ENCODE data around the gene UBE2G2. TPM values are rescaled to one million over a fixed set of nuclear protein-coding genes. Genes with fewer than 3 reads are reported as not detected.

UBE2G2 gene
- total and polyA plus RNA-seq, 2 experiments from 2014 or later = 39.1 to 64.4 TPM

DNA sequence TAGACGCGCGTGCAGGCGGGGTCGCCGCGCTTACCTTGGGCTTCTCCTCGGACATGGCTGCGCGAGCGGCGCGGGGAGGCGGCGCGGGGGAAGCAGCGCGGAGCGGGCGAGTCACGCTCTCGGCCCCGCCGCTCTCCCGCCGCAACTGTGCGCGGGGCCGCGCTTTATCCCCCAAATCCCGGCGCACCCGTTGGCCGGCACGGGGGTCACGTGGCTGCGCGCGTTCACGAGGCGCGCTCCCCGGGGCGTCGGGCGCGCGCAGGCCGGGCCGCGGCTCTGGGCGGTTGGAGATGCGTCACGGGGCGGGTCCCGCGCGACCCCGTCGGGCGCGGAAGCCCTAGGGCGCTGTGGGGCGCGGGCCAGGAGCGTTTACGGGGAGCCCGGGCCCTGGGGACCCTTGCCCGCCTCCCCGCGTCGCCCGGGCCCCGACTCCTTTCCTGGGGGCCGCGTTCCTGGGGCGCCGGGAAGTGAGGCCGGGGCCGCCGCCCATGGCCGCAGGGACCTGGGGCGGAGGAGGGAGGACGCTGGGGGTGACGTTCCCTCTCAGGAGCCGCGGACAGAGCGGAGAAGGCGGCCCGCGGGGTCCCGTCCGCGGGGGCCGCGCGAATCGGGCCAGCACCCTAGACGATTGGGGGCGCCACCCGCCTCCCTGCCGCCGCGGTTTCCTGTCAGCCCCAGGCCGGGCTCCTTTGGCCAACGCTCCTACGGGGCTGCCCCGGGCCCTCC is 16.5 kb upstream of the UBE2G2 start, which contains the start of gene SUMO3:
TSS of gene SUMO3 (minus strand) at position 149 of the 726 bp plus-strand sequence. CDS start at position 55, 94 bp downstream.
- Histone ChIP-seq H3K79me2 (ENCODE audit: insufficient read depth) (peaks cover 44% of the 10 kb centered on the region), H3K9ac (peak within 1 kb of the TSS; percentile 83), H4K20me1 (ENCODE audit: insufficient read depth) (no peaks in the 10 kb centered on the region), H2AFZ (peak within 1 kb of the TSS; percentile 59), H3K9me2 (ENCODE audit: insufficient read depth) (no peaks in the 10 kb centered on the region), H3K4me1 (ENCODE audit: insufficient read depth) (peaks cover 16% of the 10 kb centered on the region), H3K4me2 (ENCODE audit: unreplicated experiment) (peak within 1 kb of the TSS; percentile 84), H3K4me3 (peak within 1 kb of the TSS; percentile 82), H3K36me3 (ENCODE audit: low read depth) (no peaks in the 10 kb centered on the region; the same call in 1 of the 2 replicates), H3K27ac (peak within 1 kb of the TSS; percentile 36; the same call in 1 of the 2 replicates), H3K9me3 (ENCODE audit: low read depth) (no peaks in the 10 kb centered on the region), H3F3A (ENCODE audit: insufficient read depth) (0 out of 2 replicates have a peak, but pooled peaks cover 4% of the 10 kb centered on the region), H3K27me3 (replicated peaks; ENCODE audit: insufficient read depth) (no peaks in the 10 kb centered on the region)
- in situ Hi-C loops (cut with MboI) = no loop called here
- 3 to 7% methylated on average over 27 to 98 of the region's 108 CpGs for WGBS, 2 experiments (ENCODE audit: low coverage in 1 of 2, low lambda C conversion rate in 2 of 2, missing lambda C conversion rate in 2 of 2)
- peak; percentile 91 for DNase-seq
- TF ChIP-seq EZH2phosphoT487 (IDR thresholded peaks at IDR 0.05; ENCODE audit: insufficient read depth, low read depth) (no peak), EZH2 (IDR thresholded peaks at IDR 0.05; ENCODE audit: insufficient read depth, poor library complexity, severe bottlenecking) (no peak)

DNA sequence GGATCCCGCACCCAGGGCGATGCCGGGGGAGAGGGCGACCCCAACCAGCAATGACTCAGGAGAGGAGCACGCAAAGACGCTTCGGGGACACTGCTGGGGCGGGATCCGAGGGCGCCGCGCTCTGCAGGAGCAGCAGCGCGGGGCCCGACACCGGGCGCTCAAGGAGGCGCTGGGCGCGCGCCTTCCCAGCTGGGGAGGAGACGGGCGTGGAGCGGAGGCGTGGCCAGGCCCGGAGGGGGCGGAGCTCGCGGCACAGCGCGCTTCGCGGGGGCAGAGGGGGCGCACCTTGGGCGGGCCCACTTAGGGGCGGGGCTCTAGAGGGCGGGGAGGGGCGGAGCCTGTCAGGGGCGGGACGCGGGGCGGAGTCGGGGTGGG is 15.9 kb upstream of the UBE2G2 start:
- TF ChIP-seq EZH2phosphoT487 (IDR thresholded peaks at IDR 0.05; ENCODE audit: insufficient read depth, low read depth) = no peak
- TF ChIP-seq EZH2 (IDR thresholded peaks at IDR 0.05; ENCODE audit: insufficient read depth, poor library complexity, severe bottlenecking) = no peak
- DNase-seq = peak; percentile 95
- 3 to 4% methylated on average over 7 to 39 of the region's 43 CpGs for WGBS, 2 experiments (ENCODE audit: low coverage in 1 of 2, low lambda C conversion rate in 2 of 2, missing lambda C conversion rate in 2 of 2)
- 0 out of 2 replicates have a peak, but pooled peaks cover 4% of the 10 kb centered on the region for H3F3A ChIP-seq (ENCODE audit: insufficient read depth)
- no peaks in the 10 kb centered on the region for H3K36me3 ChIP-seq (ENCODE audit: low read depth)
- no peaks in the 10 kb centered on the region for H3K9me3 ChIP-seq (ENCODE audit: low read depth)
- H3K9ac ChIP-seq = peak overlapping the region; percentile 74
- peak overlapping the region; percentile 82 for H3K4me3 ChIP-seq
- H3K4me2 ChIP-seq (ENCODE audit: unreplicated experiment) = peak overlapping the region; percentile 84
- H3K79me2 ChIP-seq (ENCODE audit: insufficient read depth) = peaks cover 50% of the 10 kb centered on the region
- in situ Hi-C loops (cut with MboI) = no loop called here
- no peak overlapping the region for H3K27ac ChIP-seq
- H4K20me1 ChIP-seq (ENCODE audit: insufficient read depth) = no peaks in the 10 kb centered on the region
- no peak overlapping the region for H2AFZ ChIP-seq
- no peaks in the 10 kb centered on the region for H3K9me2 ChIP-seq (ENCODE audit: insufficient read depth)
- peaks cover 16% of the 10 kb centered on the region for H3K4me1 ChIP-seq (ENCODE audit: insufficient read depth)
- no peaks in the 10 kb centered on the region for H3K27me3 ChIP-seq (replicated peaks; ENCODE audit: insufficient read depth)

GRCh38 chr21:44816761-44817505 is 15.3 kb upstream of the UBE2G2 start:
- H3K36me3 ChIP-seq (ENCODE audit: low read depth) = no peaks in the 10 kb centered on the region
- WGBS, 2 experiments (ENCODE audit: low coverage in 1 of 2, low lambda C conversion rate in 2 of 2, missing lambda C conversion rate in 2 of 2) = 37 to 50% methylated on average over 15 to 57 of the region's 57 CpGs
- TF ChIP-seq EZH2phosphoT487 (IDR thresholded peaks at IDR 0.05; ENCODE audit: insufficient read depth, low read depth) (no peak), EZH2 (IDR thresholded peaks at IDR 0.05; ENCODE audit: insufficient read depth, poor library complexity, severe bottlenecking) (no peak)
- no peaks in the 10 kb centered on the region for H3K9me2 ChIP-seq (ENCODE audit: insufficient read depth)
- no peak for DNase-seq
- in situ Hi-C loops (cut with MboI) = no loop called here
- H3K27me3 ChIP-seq (replicated peaks; ENCODE audit: insufficient read depth) = no peaks in the 10 kb centered on the region
- peak overlapping the region; percentile 84 for H3K4me2 ChIP-seq (ENCODE audit: unreplicated experiment)
- H4K20me1 ChIP-seq (ENCODE audit: insufficient read depth) = 0 out of 2 replicates have a peak, but pooled peaks cover 4% of the 10 kb centered on the region
- H3K4me3 ChIP-seq = peak overlapping the region; percentile 82
- peaks cover 55% of the 10 kb centered on the region for H3K79me2 ChIP-seq (ENCODE audit: insufficient read depth)
- 0 out of 2 replicates have a peak, but pooled peaks cover 4% of the 10 kb centered on the region for H3F3A ChIP-seq (ENCODE audit: insufficient read depth)
- peak overlapping the region; percentile 74 for H3K9ac ChIP-seq
- no peak overlapping the region for H2AFZ ChIP-seq
- no peaks in the 10 kb centered on the region for H3K9me3 ChIP-seq (ENCODE audit: low read depth)
- H3K4me1 ChIP-seq (ENCODE audit: insufficient read depth) = peaks cover 16% of the 10 kb centered on the region
- H3K27ac ChIP-seq = no peak overlapping the region

DNA sequence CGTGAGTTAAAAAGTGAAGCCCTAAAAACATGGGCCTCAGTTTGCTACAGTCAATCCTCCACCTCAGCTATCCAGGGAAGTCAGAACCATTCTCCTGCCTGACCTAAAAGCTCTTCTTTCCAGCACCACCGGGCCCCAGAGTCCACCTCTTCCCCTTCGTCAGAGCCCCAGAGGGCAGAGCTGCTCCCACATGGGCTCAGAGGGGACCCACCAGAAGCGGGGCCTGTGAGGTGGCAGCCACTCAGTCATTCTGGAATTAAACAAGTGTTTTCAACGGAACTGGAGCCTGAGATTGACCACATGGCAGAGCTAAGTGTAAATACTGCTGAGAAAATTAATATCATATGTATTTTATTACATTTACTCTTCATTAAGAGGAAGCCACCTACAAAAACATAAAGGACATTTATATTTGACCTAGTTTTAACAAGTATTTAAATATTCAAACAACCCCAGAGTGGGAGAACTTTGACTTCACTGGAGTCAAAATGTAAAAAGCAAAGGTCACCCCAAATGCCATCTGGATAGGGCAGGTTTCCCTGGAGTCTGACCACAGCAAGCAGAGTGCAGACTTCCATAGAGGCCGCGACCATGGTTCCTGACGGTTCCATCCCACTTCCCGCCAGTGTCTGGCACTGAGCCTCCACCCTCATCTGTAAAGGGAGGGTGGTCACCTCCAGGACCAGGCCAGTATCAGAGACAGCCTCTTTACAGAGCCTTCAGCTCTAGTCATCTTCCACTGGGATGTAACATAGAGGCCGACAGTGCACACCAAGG is 14.4 kb upstream of the UBE2G2 start:
- Histone ChIP-seq H3K27ac (no peak overlapping the region), H4K20me1 (ENCODE audit: insufficient read depth) (0 out of 2 replicates have a peak, but pooled peaks cover 10% of the 10 kb centered on the region), H3K4me2 (ENCODE audit: unreplicated experiment) (no peak overlapping the region)

More for the DNA sequence above, 14.4 kb upstream of the UBE2G2 start:
- in situ Hi-C loops (cut with MboI) = no loop called here
- Histone ChIP-seq H3K79me2 (ENCODE audit: insufficient read depth) (peaks cover 64% of the 10 kb centered on the region), H3K4me1 (ENCODE audit: insufficient read depth) (peaks cover 13% of the 10 kb centered on the region), H2AFZ (no peak overlapping the region), H3K9me3 (ENCODE audit: low read depth) (no peaks in the 10 kb centered on the region), H3F3A (ENCODE audit: insufficient read depth) (0 out of 2 replicates have a peak, but pooled peaks cover 4% of the 10 kb centered on the region), H3K4me3 (0 out of 2 replicates have a peak overlapping the region, but pooled peaks have one; percentile 15), H3K9ac (no peak overlapping the region), H3K27me3 (replicated peaks; ENCODE audit: insufficient read depth) (no peaks in the 10 kb centered on the region), H3K9me2 (ENCODE audit: insufficient read depth) (no peaks in the 10 kb centered on the region), H3K36me3 (ENCODE audit: low read depth) (no peaks in the 10 kb centered on the region)
- 71% methylated on average over 9 to 10 of the region's 10 CpGs for WGBS, 2 experiments (ENCODE audit: low coverage in 1 of 2, low lambda C conversion rate in 2 of 2, missing lambda C conversion rate in 2 of 2)
- peak; percentile 16 for DNase-seq
- no peak for TF ChIP-seq EZH2 (IDR thresholded peaks at IDR 0.05; ENCODE audit: insufficient read depth, poor library complexity, severe bottlenecking)
- no peak for TF ChIP-seq EZH2phosphoT487 (IDR thresholded peaks at IDR 0.05; ENCODE audit: insufficient read depth, low read depth)
